Mesodermal cell (in vitro differentiated cells): Measurements from ENCODE around the gene PALM.
"Not testable (repeated sequence)": the region's sequence is repeated elsewhere in the genome, so short reads cannot be mapped to it uniquely, and the experiment has no call there.

Experiments used
- H3K27ac ChIP-seq: 2 replicates; pipeline ENCODE4 v1.7.0; 2013; ENCODE audit warnings: mild to moderate bottlenecking, low read depth, low read length, moderate library complexity; ENCODE audit not compliant: severe bottlenecking
- H3K36me3 ChIP-seq: 2 replicates; pipeline ENCODE4 v1.7.1; 2013; ENCODE audit warnings: mild to moderate bottlenecking, low read length, moderate library complexity; ENCODE audit not compliant: control insufficient read depth, insufficient read depth
- H3K4me1 ChIP-seq: one replicate; pipeline ENCODE4 v1.7.1; 2013; ENCODE audit warnings: mild to moderate bottlenecking, low read length; ENCODE audit not compliant: insufficient read depth, control insufficient read depth, poor library complexity, severe bottlenecking
- H3K4me3 ChIP-seq: 2 replicates; pipeline ENCODE4 v1.7.0; 2013; ENCODE audit warnings: low read length, control low read depth, mild to moderate bottlenecking; ENCODE audit not compliant: insufficient read depth, poor library complexity, severe bottlenecking; ENCODE audit errors: extremely low read depth
- H3K9me3 ChIP-seq: 2 replicates; pipeline ENCODE4 v1.7.1; 2013; ENCODE audit warnings: mild to moderate bottlenecking, low read length, moderate library complexity; ENCODE audit not compliant: control insufficient read depth
- WGBS, 2 experiments: methylation state at CpG; one replicate each; pipeline ENCODE4 v1.1.5; 2013; ENCODE audit warnings: missing lambda C conversion rate in 2 of 2; ENCODE audit not compliant: insufficient coverage in 2 of 2; 5-methylcytosine and 5-hydroxymethylcytosine counted together

The PALM gene

GRCh38 chr19:694481-695351, 14.0 kb upstream of the PALM start:
- Histone ChIP-seq H3K27ac (no peak overlapping the region), H3K36me3 (no peaks in the 10 kb centered on the region), H3K4me1 (no peaks in the 10 kb centered on the region), H3K9me3 (no peaks in the 10 kb centered on the region), H3K4me3 (no peak overlapping the region)
- WGBS, 2 experiments: 80 to 81% methylated on average over 26 to 37 of the region's 41 CpGs

DNA sequence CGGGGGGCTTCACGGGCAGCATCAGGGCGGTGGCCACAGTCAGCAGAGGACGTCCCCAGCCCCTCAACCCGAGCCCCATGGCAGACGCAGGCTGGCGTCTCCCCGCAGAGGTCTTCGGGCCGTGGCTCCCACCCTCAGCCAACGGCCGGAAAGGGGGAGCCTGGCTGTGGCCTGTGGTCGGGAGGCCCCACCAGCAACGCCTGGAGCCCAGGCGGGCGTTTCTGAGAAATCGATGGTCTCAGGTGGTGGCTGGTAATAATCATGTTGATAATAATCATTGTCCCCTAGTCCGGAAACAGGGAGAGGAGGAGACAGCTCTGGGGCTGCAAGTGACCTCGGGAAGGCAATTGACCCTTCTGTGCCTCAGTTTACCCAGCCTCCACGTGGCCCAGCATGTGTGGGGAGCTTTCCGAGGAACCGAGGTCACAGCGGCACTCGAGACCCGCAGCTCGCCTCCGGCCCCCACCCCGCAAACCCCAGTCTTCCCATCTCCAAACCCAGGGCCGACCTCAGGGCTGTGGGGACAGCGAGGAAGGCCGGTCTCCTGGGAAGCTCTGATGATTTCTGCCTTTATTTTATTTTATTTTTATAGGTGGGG, 13.3 kb upstream of the PALM start, which contains the start of gene PRSS57:
PRSS57 (minus strand) TSS at position 101 of the 598 bp plus-strand sequence; CDS start at position 79, 22 bp downstream.
- H3K9me3 ChIP-seq: no peaks in the 10 kb centered on the region
- no peak within 1 kb of the TSS for H3K27ac ChIP-seq
- 86 to 91% methylated on average over 23 to 26 of the region's 31 CpGs for WGBS, 2 experiments
- H3K4me3 ChIP-seq: no peak within 1 kb of the TSS
- no peaks in the 10 kb centered on the region for H3K4me1 ChIP-seq
- no peaks in the 10 kb centered on the region for H3K36me3 ChIP-seq

GRCh38 chr19:698529-698928, 10.2 kb upstream of the PALM start:
- not testable (repeated sequence) for H3K36me3 ChIP-seq, H3K27ac ChIP-seq, H3K4me3 ChIP-seq, H3K9me3 ChIP-seq, H3K4me1 ChIP-seq
- 94 to 97% methylated on average over 12 of the region's 15 CpGs for WGBS, 2 experiments

- H3K9me3 ChIP-seq, H3K4me1 ChIP-seq, H3K36me3 ChIP-seq, H3K4me3 ChIP-seq, H3K27ac ChIP-seq: not testable (repeated sequence)
- 72 to 80% methylated on average over 8 to 9 of the region's 14 CpGs for WGBS, 2 experiments
Measured at GRCh38 chr19:699885-700284, 8.8 kb upstream of the PALM start.

DNA sequence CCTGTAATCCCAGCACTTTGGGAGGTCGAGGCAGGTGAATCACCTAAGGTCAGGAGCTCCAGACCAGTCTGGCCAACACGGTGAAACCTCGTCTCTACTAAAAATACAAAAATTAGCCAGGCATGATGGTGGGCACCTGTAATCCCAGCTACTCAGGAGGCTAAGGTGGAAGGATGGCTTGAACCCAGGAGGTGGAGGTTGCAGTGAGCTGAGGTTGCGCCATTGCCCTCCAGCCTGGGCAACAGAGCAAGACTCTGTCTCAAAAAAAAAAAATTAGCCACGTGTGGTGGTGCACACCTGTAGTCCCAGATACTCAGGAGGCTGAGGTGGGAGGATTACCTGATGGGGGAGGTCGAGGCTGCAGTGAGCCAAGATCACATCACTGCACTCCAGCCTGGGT, 5.9 kb upstream of the PALM start:
- WGBS, 2 experiments: 81 to 85% methylated on average over 3 to 4 of the region's 6 CpGs
- not testable (repeated sequence) for H3K9me3 ChIP-seq, H3K36me3 ChIP-seq, H3K4me3 ChIP-seq, H3K27ac ChIP-seq, H3K4me1 ChIP-seq

DNA sequence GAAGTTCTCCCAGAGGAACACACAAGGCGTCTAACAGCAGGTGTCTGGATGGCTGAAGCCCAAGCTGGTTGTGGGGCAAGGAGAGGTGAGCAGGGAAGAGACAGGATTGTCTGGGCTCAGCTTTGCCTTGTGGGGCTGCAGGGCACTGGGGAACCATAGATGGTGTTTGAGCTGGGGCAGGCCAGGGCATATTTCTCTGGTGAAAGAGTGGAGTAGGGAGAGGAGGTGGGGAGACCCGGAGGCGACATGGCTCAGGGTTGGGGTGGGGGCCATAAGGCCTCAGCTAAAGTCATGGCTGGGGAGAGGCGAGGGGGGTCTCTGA, 5.4 kb upstream of the PALM start:
- no peak overlapping the region for H3K27ac ChIP-seq
- H3K9me3 ChIP-seq: peaks cover 6% of the 10 kb centered on the region
- no peaks in the 10 kb centered on the region for H3K36me3 ChIP-seq
- 82 to 86% methylated on average over 4 of the region's 4 CpGs for WGBS, 2 experiments
- H3K4me3 ChIP-seq: no peak overlapping the region
- H3K4me1 ChIP-seq: no peaks in the 10 kb centered on the region

DNA sequence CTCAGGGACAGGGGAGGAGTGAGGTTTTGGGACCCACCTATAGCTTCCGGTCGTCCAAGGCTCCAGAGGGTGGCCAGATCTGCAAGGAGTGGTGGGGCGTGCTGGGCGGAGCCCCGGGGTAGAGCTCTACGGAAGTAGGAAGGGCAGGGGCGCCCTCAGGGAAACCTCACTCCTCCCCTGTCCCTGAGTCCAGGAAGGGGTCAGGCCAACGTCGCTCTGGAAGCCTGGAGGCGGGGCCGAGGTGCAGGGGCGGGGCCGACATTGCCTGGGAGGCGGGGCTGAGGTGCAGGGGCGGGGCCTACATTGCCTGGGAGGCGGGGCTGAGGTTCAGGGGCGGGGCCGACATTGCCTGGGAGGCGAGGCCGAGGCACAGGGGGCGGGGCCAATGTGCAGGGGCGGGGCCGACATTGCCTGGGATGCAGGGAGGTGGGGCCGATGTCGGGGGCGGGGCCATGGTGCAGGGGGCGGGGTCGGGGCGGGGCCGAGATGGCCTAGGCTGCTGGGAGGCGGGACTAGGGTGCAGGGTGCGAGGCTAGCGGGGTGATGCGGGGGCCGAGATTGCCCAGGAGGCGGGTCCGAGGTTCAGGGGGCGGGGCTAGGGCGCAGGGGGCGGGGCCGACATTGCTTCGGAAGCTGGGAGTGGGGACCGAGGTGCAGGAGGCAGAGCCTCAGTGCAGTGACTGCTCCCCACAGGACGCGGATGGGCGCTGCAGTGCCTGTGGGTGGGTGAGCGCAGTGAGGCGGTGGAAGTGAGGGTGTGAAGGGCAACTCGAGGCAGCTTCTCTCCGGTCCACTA, 4.9 kb upstream of the PALM start:
- 35 to 38% methylated on average over 14 to 22 of the region's 50 CpGs for WGBS, 2 experiments
- H3K27ac ChIP-seq: no peak overlapping the region
- H3K4me1 ChIP-seq: no peaks in the 10 kb centered on the region
- no peak overlapping the region for H3K4me3 ChIP-seq
- H3K9me3 ChIP-seq: peaks cover 6% of the 10 kb centered on the region
- H3K36me3 ChIP-seq: no peaks in the 10 kb centered on the region

GRCh38 chr19:704447-704741, 4.3 kb upstream of the PALM start:
- H3K27ac ChIP-seq: no peak overlapping the region
- 60 to 75% methylated on average over 4 to 11 of the region's 14 CpGs for WGBS, 2 experiments
- H3K4me1 ChIP-seq: no peaks in the 10 kb centered on the region
- H3K36me3 ChIP-seq: no peaks in the 10 kb centered on the region
- no peak overlapping the region for H3K4me3 ChIP-seq
- peaks cover 6% of the 10 kb centered on the region for H3K9me3 ChIP-seq

DNA sequence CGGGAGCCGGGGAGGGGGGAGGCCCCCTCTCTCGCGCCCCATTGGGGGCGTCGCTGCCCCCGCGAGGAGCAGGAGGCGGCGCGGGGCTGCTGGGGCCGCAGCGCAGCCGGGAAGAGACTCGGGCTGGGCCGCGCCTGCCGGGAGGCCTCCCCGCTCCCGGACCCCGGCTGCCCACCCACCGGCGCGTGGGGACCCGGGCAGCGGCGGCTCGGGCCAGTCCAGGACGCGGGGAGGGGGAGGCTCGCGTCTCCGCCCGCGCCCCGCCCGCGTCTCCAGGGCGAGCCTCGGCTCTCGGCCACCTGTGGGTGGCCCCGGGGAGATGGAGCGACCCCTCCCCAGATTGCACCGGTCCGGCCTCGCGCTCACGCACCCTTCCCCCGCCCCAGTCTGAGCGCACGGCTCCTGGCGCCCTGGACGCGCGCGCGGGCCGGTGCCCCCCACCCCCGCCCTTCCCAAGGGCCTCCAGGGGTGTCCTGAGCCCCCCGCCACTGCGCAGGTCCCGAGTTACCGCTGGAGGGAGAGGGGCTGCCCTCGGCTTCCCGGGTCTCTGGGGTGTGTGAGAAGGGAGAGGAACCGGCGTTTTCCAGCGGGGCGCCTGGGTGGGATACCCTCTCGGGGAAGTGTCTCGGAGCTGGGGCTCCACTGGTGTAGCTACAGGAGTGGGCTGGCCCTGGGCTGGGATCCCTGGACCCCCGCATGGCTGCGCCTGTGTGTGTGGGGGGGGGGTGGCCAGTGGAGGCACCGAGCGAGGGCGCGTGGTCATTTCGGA, 645 bp downstream of the PALM start:
- Histone ChIP-seq H3K27ac (no peak overlapping the region), H3K4me3 (peak overlapping the region; percentile 66), H3K4me1 (peaks cover 6% of the 10 kb centered on the region), H3K9me3 (peaks cover 6% of the 10 kb centered on the region), H3K36me3 (peaks cover 4% of the 10 kb centered on the region)
- WGBS, 2 experiments: 1 to 17% methylated on average over 33 to 36 of the region's 78 CpGs

- Histone ChIP-seq H3K4me1 (peaks cover 6% of the 10 kb centered on the region), H3K9me3 (peaks cover 9% of the 10 kb centered on the region), H3K36me3 (peaks cover 5% of the 10 kb centered on the region), H3K27ac (no peak overlapping the region), H3K4me3 (peak overlapping the region; percentile 66)
- WGBS, 2 experiments: 71 to 76% methylated on average over 14 to 22 of the region's 27 CpGs
Measured at GRCh38 chr19:709965-710571, 1.3 kb downstream of the PALM start.
